Stimulated activated CD8-positive, alpha-beta memory T cell treated with anti-CD3 and anti-CD28 coated beads, Interleukin-4, amount 100 ng/mL, for 48 hours (primary cell): ENCODE results near the gene CXXC4.
A peak's percentile ranks its signal among the peaks of the same experiment; 100 is the strongest.

Source experiments
- DNase-seq: peaks from one replicate; pipeline ENCODE4 v3.0.0-alpha.2; 2020

The CXXC4 gene

GRCh38 chr4:104494822-104495559, at the start of gene CXXC4:
CXXC4 (minus strand) TSS chr4:104494894; CDS start chr4:104491802, 3,092 bp downstream.
- peak; percentile 25 for DNase-seq

- DNase-seq, result no peak
Measured at GRCh38 chr4:104533156-104533555, 38.5 kb upstream of the CXXC4 start.

- no peak for DNase-seq
Measured at GRCh38 chr4:104532677-104533076, 38.0 kb upstream of the CXXC4 start.

- no peak for DNase-seq
Measured at GRCh38 chr4:104531390-104531789, 36.7 kb upstream of the CXXC4 start.

- no peak for DNase-seq
Measured at GRCh38 chr4:104530426-104530825, 35.7 kb upstream of the CXXC4 start.

GRCh38 chr4:104524591-104524990, 29.9 kb upstream of the CXXC4 start:
- no peak for DNase-seq

GRCh38 chr4:104524026-104524425, 29.3 kb upstream of the CXXC4 start:
- DNase-seq, result no peak

- DNase-seq, result no peak
Measured at GRCh38 chr4:104519588-104519987, 24.9 kb upstream of the CXXC4 start.

- DNase-seq, result no peak
Measured at GRCh38 chr4:104516884-104517283, 22.2 kb upstream of the CXXC4 start.

GRCh38 chr4:104508224-104508623, 13.5 kb upstream of the CXXC4 start:
- no peak for DNase-seq

GRCh38 chr4:104507112-104507511, 12.4 kb upstream of the CXXC4 start:
- no peak for DNase-seq

GRCh38 chr4:104504536-104504935, 9.8 kb upstream of the CXXC4 start:
- DNase-seq, result no peak

- no peak for DNase-seq
Measured at GRCh38 chr4:104502471-104502870, 7.8 kb upstream of the CXXC4 start.

- DNase-seq, result no peak
Measured at GRCh38 chr4:104501290-104501689, 6.6 kb upstream of the CXXC4 start.

- DNase-seq, result no peak
Measured at GRCh38 chr4:104500442-104500841, 5.7 kb upstream of the CXXC4 start.

- no peak for DNase-seq
Measured at GRCh38 chr4:104494185-104494584, 509 bp downstream of the CXXC4 start.

GRCh38 chr4:104493081-104493831, 1.4 kb downstream of the CXXC4 start:
- no peak for DNase-seq

- DNase-seq, result no peak
Measured at GRCh38 chr4:104492183-104492771, 2.4 kb downstream of the CXXC4 start.

- peak; percentile 42 for DNase-seq
Measured at GRCh38 chr4:104491481-104492182, 3.1 kb downstream of the CXXC4 start.

GRCh38 chr4:104490770-104491480, 3.8 kb downstream of the CXXC4 start:
- DNase-seq, result peak; percentile 54

GRCh38 chr4:104490096-104490769, 4.5 kb downstream of the CXXC4 start:
- DNase-seq, result no peak

GRCh38 chr4:104489731-104490095, 5.0 kb downstream of the CXXC4 start:
- DNase-seq, result no peak
